Measurements from ENCODE around the gene YWHAB.

YWHAB gene

DNA sequence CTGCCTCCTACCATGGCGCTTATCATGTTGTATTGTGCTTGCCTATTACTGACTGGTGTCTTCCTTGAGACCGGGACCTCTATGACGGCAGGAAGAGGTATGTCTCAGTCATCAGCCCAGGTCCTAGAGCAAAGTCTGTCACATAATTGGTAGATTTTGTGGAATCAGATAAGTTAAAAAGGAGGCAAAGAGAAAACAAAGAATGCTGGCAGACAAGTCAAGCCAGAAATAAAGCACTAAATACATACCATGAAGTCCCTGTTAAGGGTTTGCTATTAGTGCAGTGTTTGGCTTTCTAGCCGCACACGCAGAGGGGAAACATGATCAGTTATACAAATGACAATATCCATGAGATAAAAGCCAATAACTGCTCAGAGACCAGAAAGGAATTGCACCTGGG is 68.7 kb downstream of the YWHAB start:
- H3K9me3 ChIP-seq (ENCODE audit: insufficient read depth, low read length), result no peaks in the 10 kb centered on the region
- H3K9ac ChIP-seq (ENCODE audit: insufficient read length, low read depth), result no peak overlapping the region
- peaks cover 94% of the 10 kb centered on the region for H3K36me3 ChIP-seq (ENCODE audit: insufficient read depth, insufficient read length, low read length)
- H3K27me3 ChIP-seq (ENCODE audit: insufficient read depth, insufficient read length), result no peaks in the 10 kb centered on the region
- H3K4me1 ChIP-seq (ENCODE audit: insufficient read depth, insufficient read length), result no peaks in the 10 kb centered on the region
- DNase-seq (ENCODE audit: low read depth, low spot score), result no peak
- H3K4me3 ChIP-seq (ENCODE audit: insufficient read length, low read depth), result no peak overlapping the region
- TF ChIP-seq ZNF274 (IDR thresholded peaks at IDR 0.05; ENCODE audit: low read depth, low read length) (no peak), SUZ12 (IDR thresholded peaks at IDR 0.05; ENCODE audit: extremely low read depth, insufficient read depth, insufficient read length) (no peak), YY1 (IDR thresholded peaks at IDR 0.05; ENCODE audit: insufficient read depth, insufficient read length) (no peak)

DNA sequence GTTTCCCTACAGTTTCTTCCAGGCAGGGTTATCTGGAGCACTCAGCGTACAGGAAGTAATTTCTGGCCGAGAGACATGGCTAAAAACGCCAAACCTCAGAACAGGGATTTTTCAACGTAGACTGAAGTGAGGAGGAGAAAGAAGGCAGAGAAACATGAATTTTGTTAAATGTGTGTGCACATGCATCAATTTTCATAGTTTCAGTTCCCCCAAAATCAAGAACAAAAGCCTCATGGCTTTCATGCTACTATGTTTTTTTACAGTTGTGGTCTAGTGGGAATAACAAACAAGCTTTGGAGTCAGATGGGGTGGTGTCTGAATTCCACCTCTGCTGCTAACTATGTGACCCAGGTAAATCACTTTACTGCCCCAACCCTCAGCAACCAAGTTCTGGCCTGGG is 69.8 kb downstream of the YWHAB start:
- TF ChIP-seq ZNF274 (IDR thresholded peaks at IDR 0.05; ENCODE audit: low read depth, low read length), result no peak
- Histone ChIP-seq H3K9ac (ENCODE audit: insufficient read length, low read depth) (no peak overlapping the region), H3K4me1 (ENCODE audit: insufficient read depth, insufficient read length) (no peaks in the 10 kb centered on the region), H3K27me3 (ENCODE audit: insufficient read depth, insufficient read length) (no peaks in the 10 kb centered on the region), H3K9me3 (ENCODE audit: insufficient read depth, low read length) (no peaks in the 10 kb centered on the region), H3K36me3 (ENCODE audit: insufficient read depth, insufficient read length, low read length) (peaks cover 84% of the 10 kb centered on the region), H3K4me3 (ENCODE audit: insufficient read length, low read depth) (no peak overlapping the region)
- DNase-seq (ENCODE audit: low read depth, low spot score), result no peak

DNA sequence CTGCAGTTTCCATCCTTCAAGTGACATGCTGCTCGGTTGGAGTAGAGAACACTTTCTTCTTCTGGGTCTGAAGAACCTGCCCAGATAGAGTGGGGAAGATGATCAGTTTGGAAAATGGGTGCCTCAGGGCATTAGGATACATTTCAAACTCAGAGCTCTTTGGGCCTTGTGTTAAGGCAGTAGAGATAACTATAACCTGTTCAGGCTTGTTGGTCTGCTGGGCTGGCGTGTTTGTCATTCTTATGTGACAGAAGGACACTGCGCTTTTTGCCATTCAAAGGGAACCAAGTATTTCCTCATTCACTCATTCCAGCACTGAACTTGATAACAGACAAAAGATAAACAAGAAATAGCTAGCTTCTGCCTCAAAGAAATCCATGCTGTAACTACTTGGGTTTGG is 70.9 kb downstream of the YWHAB start:
- Histone ChIP-seq H3K9me3 (ENCODE audit: insufficient read depth, low read length) (no peaks in the 10 kb centered on the region), H3K36me3 (ENCODE audit: insufficient read depth, insufficient read length, low read length) (peaks cover 73% of the 10 kb centered on the region), H3K4me3 (ENCODE audit: insufficient read length, low read depth) (no peak overlapping the region), H3K4me1 (ENCODE audit: insufficient read depth, insufficient read length) (no peaks in the 10 kb centered on the region), H3K9ac (ENCODE audit: insufficient read length, low read depth) (no peak overlapping the region), H3K27me3 (ENCODE audit: insufficient read depth, insufficient read length) (no peaks in the 10 kb centered on the region)
- no peak for DNase-seq (ENCODE audit: low read depth, low spot score)
- TF ChIP-seq ZNF274 (IDR thresholded peaks at IDR 0.05; ENCODE audit: low read depth, low read length), result no peak
- no peak for TF ChIP-seq SUZ12 (IDR thresholded peaks at IDR 0.05; ENCODE audit: extremely low read depth, insufficient read depth, insufficient read length)
- no peak for TF ChIP-seq YY1 (IDR thresholded peaks at IDR 0.05; ENCODE audit: insufficient read depth, insufficient read length)
